IPS-20b (cell line): ENCODE results near the gene JAM3.

Experiments used
- H3K27ac ChIP-seq: one replicate; pipeline ENCODE4 v1.5.1; 2013; ENCODE audit warnings: low read length
- H3K27me3 ChIP-seq: 2 replicates; pipeline ENCODE4 v1.6.1; 2013; ENCODE audit warnings: mild to moderate bottlenecking, low read length, inconsistent platforms; ENCODE audit not compliant: insufficient read depth
- H3K36me3 ChIP-seq: 2 replicates; pipeline ENCODE4 v1.6.1; 2013; ENCODE audit warnings: low read depth, mild to moderate bottlenecking, inconsistent platforms, low read length, moderate library complexity; ENCODE audit not compliant: insufficient read depth
- H3K4me1 ChIP-seq: 2 replicates; pipeline ENCODE4 v1.6.1; 2013; ENCODE audit warnings: mild to moderate bottlenecking, control low read depth, inconsistent platforms, low read length, moderate library complexity; ENCODE audit not compliant: insufficient read depth
- H3K4me3 ChIP-seq: 2 replicates; pipeline ENCODE4 v1.5.1; 2013; ENCODE audit warnings: mild to moderate bottlenecking, low read length, inconsistent platforms
- H3K9ac ChIP-seq: 2 replicates; pipeline ENCODE4 v1.6.1; 2013; ENCODE audit warnings: low read depth, mild to moderate bottlenecking, inconsistent platforms, low read length, moderate library complexity
- H3K9me3 ChIP-seq: 2 replicates; pipeline ENCODE4 v1.6.1; 2013; ENCODE audit warnings: mild to moderate bottlenecking, low read depth, low read length, inconsistent platforms; ENCODE audit not compliant: insufficient read depth

JAM3 gene

GRCh38 chr11:134120921-134121526 is 52.2 kb downstream of the JAM3 start:
- no peak overlapping the region for H3K27ac ChIP-seq
- peaks cover 19% of the 10 kb centered on the region for H3K27me3 ChIP-seq
- H3K9me3 ChIP-seq: no peaks in the 10 kb centered on the region
- H3K36me3 ChIP-seq: no peaks in the 10 kb centered on the region
- H3K9ac ChIP-seq: no peak overlapping the region
- peaks cover 25% of the 10 kb centered on the region for H3K4me1 ChIP-seq
- no peak overlapping the region for H3K4me3 ChIP-seq

GRCh38 chr11:134124660-134125451 is 56.0 kb downstream of the JAM3 start:
- Histone ChIP-seq H3K27me3 (peaks cover 19% of the 10 kb centered on the region), H3K9ac (no peak overlapping the region), H3K27ac (no peak overlapping the region), H3K36me3 (no peaks in the 10 kb centered on the region), H3K4me3 (peak overlapping the region; percentile 45), H3K4me1 (peaks cover 25% of the 10 kb centered on the region), H3K9me3 (no peaks in the 10 kb centered on the region)

- no peak overlapping the region for H3K4me3 ChIP-seq
- H3K4me1 ChIP-seq: peaks cover 21% of the 10 kb centered on the region
- peaks cover 19% of the 10 kb centered on the region for H3K27me3 ChIP-seq
- H3K36me3 ChIP-seq: no peaks in the 10 kb centered on the region
- no peak overlapping the region for H3K27ac ChIP-seq
- no peaks in the 10 kb centered on the region for H3K9me3 ChIP-seq
- H3K9ac ChIP-seq: no peak overlapping the region
These were observed 56.6 kb downstream of the JAM3 start for GRCh38 chr11:134125507-134125906.

GRCh38 chr11:134126217-134126822 is 57.4 kb downstream of the JAM3 start:
- Histone ChIP-seq H3K4me3 (no peak overlapping the region), H3K4me1 (peaks cover 17% of the 10 kb centered on the region), H3K9ac (no peak overlapping the region), H3K9me3 (peaks cover 2% of the 10 kb centered on the region), H3K36me3 (no peaks in the 10 kb centered on the region), H3K27me3 (peaks cover 19% of the 10 kb centered on the region), H3K27ac (no peak overlapping the region)

GRCh38 chr11:134131628-134132244 is 62.9 kb downstream of the JAM3 start:
- peaks cover 14% of the 10 kb centered on the region for H3K9me3 ChIP-seq
- no peak overlapping the region for H3K4me3 ChIP-seq
- no peak overlapping the region for H3K27ac ChIP-seq
- no peaks in the 10 kb centered on the region for H3K27me3 ChIP-seq
- no peaks in the 10 kb centered on the region for H3K36me3 ChIP-seq
- H3K9ac ChIP-seq: no peak overlapping the region
- H3K4me1 ChIP-seq: peaks cover under 1% of the 10 kb centered on the region

- Histone ChIP-seq H3K9me3 (peaks cover 19% of the 10 kb centered on the region), H3K9ac (no peak overlapping the region), H3K36me3 (no peaks in the 10 kb centered on the region), H3K27me3 (no peaks in the 10 kb centered on the region), H3K27ac (no peak overlapping the region), H3K4me1 (no peaks in the 10 kb centered on the region; the same call in 1 of the 2 replicates), H3K4me3 (no peak overlapping the region)
These were observed 63.9 kb downstream of the JAM3 start for GRCh38 chr11:134132808-134133207.

- Histone ChIP-seq H3K27me3 (no peaks in the 10 kb centered on the region), H3K36me3 (no peaks in the 10 kb centered on the region)
These were observed 65.3 kb downstream of the JAM3 start for GRCh38 chr11:134134167-134134566.

GRCh38 chr11:134138376-134138775 is 69.5 kb downstream of the JAM3 start:
- no peak overlapping the region for H3K27ac ChIP-seq
- H3K9me3 ChIP-seq: peaks cover 39% of the 10 kb centered on the region
- peaks cover 32% of the 10 kb centered on the region for H3K36me3 ChIP-seq
- 0 out of 2 replicates have a peak, but pooled peaks cover 3% of the 10 kb centered on the region for H3K4me1 ChIP-seq
- no peaks in the 10 kb centered on the region for H3K27me3 ChIP-seq
- H3K4me3 ChIP-seq: no peak overlapping the region
- H3K9ac ChIP-seq: no peak overlapping the region

More at GRCh38 chr11:134134167-134134566, 65.3 kb downstream of the JAM3 start:
- no peak overlapping the region for H3K4me3 ChIP-seq
- H3K9me3 ChIP-seq: peaks cover 19% of the 10 kb centered on the region
- no peak overlapping the region for H3K27ac ChIP-seq
- H3K4me1 ChIP-seq: no peaks in the 10 kb centered on the region
- no peak overlapping the region for H3K9ac ChIP-seq

- H3K27ac ChIP-seq: no peak overlapping the region
- H3K36me3 ChIP-seq: peaks cover 43% of the 10 kb centered on the region
- H3K4me1 ChIP-seq: 0 out of 2 replicates have a peak, but pooled peaks cover 3% of the 10 kb centered on the region
- H3K27me3 ChIP-seq: no peaks in the 10 kb centered on the region
- H3K9me3 ChIP-seq: peaks cover 45% of the 10 kb centered on the region
- no peak overlapping the region for H3K4me3 ChIP-seq
- no peak overlapping the region for H3K9ac ChIP-seq
These were observed 70.5 kb downstream of the JAM3 start for GRCh38 chr11:134139303-134139872.

- no peaks in the 10 kb centered on the region for H3K27me3 ChIP-seq
- no peak overlapping the region for H3K4me3 ChIP-seq
- peaks cover 45% of the 10 kb centered on the region for H3K9me3 ChIP-seq
- 0 out of 2 replicates have a peak, but pooled peaks cover 3% of the 10 kb centered on the region for H3K4me1 ChIP-seq
- no peak overlapping the region for H3K27ac ChIP-seq
- peaks cover 48% of the 10 kb centered on the region for H3K36me3 ChIP-seq
- no peak overlapping the region for H3K9ac ChIP-seq
These were observed 71.0 kb downstream of the JAM3 start for GRCh38 chr11:134139873-134140331.

GRCh38 chr11:134140961-134141490 is 72.2 kb downstream of the JAM3 start:
- Histone ChIP-seq H3K27me3 (no peaks in the 10 kb centered on the region), H3K4me3 (no peak overlapping the region), H3K9ac (no peak overlapping the region), H3K9me3 (peaks cover 55% of the 10 kb centered on the region), H3K36me3 (peaks cover 59% of the 10 kb centered on the region), H3K4me1 (0 out of 2 replicates have a peak, but pooled peaks cover 3% of the 10 kb centered on the region), H3K27ac (no peak overlapping the region)
